HG03025 (cell line): ENCODE data around the gene RPS24.
"Not testable (repeated sequence)": the region's sequence is repeated elsewhere in the genome, so short reads cannot be mapped to it uniquely, and the experiment has no call there.

Experiments
- ATAC-seq: cut with Tn5 transposase; IDR thresholded peaks from one replicate; pipeline ENCODE4 v1.9.1; 2021; ENCODE audit warnings: mild to moderate bottlenecking, moderate library complexity; ENCODE audit not compliant: unreplicated experiment, low FRiP score

The RPS24 gene

GRCh38 chr10:78033637-78034470 is at the start of gene RPS24:
Gene RPS24 (plus strand): TSS chr10:78033863. CDS start chr10:78033902, 39 bp downstream.
- ATAC-seq, result peak; percentile 71

DNA sequence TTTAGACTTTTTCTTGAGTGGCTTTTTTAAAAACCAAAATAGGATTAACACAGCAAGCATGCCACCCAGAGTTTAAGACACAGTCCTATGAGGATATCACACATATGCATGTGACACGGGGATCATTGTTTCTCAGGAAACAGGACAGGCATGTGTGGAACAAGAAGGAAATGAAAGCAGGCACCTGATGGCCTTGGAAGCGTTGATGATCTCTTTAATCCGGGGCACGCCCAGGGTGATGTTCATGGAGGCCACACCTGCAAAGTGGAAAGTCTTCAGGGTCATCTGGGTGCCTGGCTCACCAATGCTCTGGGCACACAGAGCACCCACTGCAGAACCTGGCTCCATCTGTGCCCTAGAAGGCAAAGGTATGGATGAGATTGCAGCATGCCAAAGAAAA is 48.7 kb upstream of the RPS24 start:
- no peak for ATAC-seq

DNA sequence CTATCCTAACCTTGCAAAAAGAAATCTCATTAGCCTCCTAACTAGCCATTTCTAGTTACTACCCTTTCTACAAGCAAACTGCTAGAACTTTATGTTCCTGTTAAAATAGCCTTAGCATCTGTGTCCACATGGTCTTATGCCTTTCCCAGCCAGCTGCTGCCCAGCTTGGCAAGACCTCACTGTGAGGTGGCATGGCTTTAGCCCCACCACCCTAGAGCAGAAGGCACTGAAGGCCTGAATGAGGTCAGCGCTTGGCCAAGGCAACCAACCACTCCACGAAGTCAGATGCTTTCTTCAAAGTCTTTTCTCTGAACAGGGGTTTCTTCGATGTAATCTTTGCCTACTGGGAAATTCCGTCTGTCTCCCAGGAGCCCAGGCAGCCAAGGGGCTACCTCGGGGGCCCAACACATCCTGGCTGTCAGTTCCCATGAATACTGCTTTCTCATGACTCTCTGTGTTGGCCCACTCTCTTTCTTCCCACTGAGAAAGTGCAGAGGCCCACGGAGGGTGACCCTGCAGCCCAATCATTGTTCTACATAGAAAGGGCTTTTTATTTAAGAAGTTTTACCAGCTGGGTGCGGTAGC is 45.9 kb upstream of the RPS24 start:
- ATAC-seq, result no peak

GRCh38 chr10:77989081-77989724 is 44.5 kb upstream of the RPS24 start:
- ATAC-seq, result no peak

- no peak for ATAC-seq
Observed at GRCh38 chr10:77993620-77994019, 40.0 kb upstream of the RPS24 start.

DNA sequence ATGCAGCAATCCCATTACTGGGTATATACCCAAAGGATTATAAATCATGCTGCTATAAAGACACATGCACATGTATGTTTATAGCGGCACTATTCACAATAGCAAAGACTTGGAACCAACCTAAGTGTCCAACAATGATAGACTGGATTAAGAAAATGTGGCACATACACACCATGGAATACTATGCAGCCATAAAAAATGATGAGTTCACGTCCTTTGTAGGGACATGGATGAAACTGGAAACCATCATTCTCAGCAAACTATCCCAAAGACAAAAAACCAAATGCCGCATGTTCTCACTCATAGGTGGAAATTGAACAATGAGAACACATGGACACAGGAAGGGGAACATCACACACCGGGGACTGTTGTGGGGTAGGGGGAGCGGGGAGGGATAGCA is 34.9 kb upstream of the RPS24 start:
- ATAC-seq, result not testable (repeated sequence)

GRCh38 chr10:78000206-78000605 is 33.5 kb upstream of the RPS24 start:
- no peak for ATAC-seq

DNA sequence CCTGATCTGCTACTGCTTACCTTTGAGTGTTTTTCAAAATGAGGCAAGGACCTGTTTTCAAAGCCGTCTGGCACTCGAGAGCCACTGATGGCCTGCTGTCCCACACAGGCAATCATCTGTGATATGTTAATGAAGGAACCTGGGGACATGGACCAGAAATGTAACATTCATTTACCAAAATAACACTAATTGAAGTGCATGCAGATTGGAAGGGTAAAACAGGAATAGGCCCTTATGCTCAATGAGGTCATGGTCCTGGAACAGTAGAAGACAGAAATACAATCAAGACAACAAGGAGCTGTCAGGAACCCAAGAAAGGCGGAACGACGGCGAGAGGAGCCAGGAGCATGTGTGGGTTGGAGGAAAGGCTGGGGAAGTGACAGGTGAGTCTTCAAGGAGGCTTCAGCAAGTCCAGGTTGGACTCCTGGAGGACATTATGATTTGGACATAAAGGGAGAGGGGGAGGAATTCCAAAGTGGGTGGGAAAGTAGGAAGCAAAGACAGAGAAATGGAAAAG is 32.6 kb upstream of the RPS24 start:
- ATAC-seq, result no peak

DNA sequence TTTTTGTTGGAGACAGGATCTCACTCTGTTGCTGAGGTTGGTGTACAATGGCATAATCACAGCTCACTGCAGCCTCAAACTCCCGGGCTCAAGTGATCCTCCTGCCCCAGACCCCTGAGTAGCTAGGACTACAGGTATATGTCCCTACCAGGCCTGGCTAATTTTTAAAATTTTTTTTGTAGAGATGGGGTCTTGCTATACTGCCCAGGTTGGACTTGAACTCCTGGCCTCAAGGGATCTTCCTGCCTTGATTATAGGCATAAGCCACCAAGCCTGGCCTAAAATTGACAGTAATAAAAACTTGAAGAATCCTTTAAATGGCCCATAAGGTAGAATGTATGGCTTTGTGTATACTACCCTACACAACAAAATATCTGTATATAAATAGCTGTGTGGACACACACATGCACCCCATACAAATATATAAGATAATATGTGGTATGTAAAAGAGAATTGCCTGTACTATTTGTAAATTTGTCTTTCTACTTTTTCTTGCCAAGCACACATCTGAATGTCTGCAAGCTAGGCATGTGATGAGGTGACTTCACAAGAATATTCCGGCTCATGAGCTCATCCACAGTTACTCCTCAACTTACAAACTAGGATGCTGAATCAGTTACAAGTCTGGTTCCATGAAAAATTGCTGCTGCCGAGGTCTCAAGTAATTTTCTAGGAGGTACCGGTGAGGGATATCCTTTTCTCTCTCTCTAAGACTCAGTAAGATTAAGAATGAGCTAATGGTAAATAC is 30.9 kb upstream of the RPS24 start:
- ATAC-seq, result no peak

DNA sequence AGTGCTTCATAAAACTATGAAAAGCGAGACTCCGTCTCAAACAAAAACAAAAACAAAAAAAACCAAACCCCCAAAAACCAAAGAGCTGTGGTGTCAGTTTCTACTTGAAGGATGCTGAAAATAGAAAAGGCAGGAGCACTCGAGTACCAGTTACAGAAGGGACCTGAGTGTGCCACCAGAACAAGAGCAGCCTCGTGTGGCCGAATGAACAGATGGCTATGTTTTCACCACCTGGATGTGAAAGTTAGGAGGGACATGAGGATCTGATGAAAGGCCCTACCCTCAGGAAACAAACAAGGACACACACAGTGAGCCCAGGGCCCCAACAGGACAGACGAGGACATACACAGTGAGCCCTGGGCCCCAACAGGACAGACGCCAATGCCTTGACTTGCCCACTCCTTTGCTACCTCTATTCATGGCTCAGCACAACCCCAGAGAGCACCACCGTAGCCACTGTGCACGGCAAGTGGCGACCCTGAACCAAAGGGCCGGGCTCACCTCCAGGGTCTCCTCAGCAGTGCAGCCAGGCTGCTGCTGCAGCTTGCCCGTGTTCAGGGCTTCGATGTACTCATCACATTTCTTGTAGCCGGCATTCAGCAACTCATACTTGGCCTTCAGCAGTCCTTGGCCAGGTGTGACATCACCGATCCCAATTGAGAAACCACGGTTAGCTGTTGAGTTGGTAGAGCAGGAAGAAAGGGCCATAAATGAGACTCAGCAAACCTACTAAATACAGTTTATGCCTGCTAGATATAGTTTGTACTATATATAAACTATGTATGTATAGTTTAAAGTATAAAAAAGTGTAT is 29.2 kb upstream of the RPS24 start:
- ATAC-seq, result no peak

GRCh38 chr10:78007172-78007571 is 26.5 kb upstream of the RPS24 start:
- ATAC-seq, result no peak

- ATAC-seq, result no peak
Observed at GRCh38 chr10:78009662-78010061, 24.0 kb upstream of the RPS24 start.

DNA sequence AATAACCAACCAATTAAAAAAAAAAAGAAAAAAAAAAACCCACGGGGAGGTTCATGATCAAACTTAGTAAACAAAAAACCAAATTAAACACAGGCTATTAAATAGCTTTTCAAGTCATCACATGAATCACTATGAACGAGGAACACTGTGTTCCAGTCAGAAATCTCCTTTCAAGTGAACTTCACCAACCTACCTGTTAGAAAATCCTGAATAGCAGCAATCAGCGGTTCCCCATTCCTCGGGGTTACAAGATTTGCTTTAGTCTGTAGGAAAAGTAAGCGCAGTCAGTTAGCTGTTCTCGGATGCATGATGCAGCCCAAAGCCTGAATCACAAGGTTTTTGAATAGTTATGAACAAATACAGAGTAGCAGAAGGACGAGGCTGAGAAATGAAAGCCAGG is 23.4 kb upstream of the RPS24 start:
- ATAC-seq, result no peak

DNA sequence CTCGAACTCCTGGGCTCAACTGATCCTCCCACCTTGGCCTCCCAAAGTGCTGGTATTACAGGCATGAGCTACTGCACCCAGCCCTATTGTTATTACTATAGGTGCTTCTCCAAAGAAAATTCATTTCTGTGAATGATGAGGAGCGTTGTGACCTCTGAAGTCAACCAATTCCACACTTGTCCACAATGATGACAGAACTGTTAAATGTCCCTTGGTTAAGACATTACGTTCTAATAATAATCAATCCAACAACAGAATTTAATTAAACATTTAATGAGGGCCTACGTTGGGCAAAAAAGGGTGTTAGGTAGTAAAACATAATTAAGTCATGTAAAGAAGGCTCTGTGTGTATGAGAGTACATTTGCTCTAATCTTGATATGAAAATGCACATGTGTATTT is 22.6 kb upstream of the RPS24 start:
- ATAC-seq, result no peak

GRCh38 chr10:78013564-78013963 is 20.1 kb upstream of the RPS24 start:
- ATAC-seq, result no peak

DNA sequence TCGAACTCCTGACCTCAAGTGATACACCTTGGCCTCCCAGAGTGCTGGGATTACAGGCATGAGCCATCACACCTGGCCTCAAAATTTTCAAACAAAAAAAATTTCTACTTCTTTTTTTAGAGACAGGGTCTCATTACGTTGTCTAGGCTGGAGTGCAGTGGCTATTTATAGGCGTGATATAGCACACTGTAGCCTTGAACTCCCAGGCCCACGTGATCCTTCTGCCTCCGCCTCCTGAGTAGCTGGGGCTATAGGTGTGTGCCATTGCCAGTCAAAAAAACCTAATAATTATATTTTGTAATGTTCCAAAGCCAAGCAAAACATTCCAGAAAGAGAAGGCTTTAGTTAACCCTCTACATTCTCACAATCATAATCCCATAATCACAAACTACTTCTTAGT is 18.1 kb upstream of the RPS24 start:
- ATAC-seq, result no peak

DNA sequence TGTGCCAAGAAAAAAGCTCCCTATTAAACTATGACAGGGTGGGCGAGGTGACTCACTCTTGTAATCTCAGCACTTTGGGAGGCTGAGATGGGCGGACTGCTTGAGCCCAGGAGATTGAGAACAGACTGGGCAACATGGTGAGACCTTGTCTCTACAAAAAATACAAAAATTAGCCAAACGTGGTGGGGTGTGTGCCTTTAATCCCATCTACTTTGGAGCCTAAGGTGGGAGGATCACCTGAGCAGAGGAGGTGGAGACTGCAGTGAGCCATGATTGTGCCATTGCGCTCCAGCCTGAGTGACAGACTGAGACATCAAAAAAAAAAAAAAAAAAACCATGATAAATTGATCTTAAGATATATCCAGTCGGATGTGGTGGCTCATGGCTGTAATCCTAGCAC is 15.8 kb upstream of the RPS24 start:
- no peak for ATAC-seq

DNA sequence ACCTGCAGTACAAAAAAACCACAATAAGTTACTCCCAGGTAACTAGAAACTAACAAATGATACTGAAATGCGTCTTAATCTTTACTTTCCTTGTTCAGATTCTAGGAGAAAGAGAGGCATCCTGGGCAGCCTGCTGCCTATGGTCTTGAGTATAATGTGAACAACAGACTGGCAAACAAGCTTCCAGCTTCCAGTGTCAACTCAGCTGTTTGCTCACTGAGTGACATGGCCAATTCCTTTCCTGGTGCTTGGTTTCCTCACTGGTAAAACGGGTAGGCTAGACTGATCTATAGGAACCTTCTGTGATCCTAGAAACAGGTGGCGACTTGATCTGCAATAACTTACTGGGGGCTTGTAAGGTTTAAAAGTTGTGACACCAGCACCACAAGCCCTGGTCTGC is 14.4 kb upstream of the RPS24 start:
- ATAC-seq, result no peak

- no peak for ATAC-seq
Observed at GRCh38 chr10:78021201-78021600, 12.5 kb upstream of the RPS24 start.

DNA sequence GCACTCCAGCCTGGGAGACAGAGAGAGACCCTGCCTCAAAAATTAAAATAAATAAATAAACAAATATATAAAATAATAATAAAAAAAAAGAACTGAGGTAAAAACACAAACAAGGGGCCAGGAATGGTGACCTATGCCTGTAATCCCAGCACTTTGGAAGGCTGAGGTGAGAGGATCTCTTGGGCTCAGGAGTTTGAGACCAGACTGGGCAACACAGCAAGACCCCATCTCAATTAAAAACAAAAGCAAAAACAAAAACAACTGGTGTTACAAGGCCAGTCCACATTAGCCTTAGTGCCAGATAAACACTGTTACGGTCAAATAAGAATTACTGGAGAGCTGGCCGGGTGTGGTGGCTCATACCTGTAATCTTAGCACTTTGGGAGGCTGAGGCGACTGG is 9.9 kb upstream of the RPS24 start:
- no peak for ATAC-seq
